ENCODE measurements around the gene NUP62.

DNA sequence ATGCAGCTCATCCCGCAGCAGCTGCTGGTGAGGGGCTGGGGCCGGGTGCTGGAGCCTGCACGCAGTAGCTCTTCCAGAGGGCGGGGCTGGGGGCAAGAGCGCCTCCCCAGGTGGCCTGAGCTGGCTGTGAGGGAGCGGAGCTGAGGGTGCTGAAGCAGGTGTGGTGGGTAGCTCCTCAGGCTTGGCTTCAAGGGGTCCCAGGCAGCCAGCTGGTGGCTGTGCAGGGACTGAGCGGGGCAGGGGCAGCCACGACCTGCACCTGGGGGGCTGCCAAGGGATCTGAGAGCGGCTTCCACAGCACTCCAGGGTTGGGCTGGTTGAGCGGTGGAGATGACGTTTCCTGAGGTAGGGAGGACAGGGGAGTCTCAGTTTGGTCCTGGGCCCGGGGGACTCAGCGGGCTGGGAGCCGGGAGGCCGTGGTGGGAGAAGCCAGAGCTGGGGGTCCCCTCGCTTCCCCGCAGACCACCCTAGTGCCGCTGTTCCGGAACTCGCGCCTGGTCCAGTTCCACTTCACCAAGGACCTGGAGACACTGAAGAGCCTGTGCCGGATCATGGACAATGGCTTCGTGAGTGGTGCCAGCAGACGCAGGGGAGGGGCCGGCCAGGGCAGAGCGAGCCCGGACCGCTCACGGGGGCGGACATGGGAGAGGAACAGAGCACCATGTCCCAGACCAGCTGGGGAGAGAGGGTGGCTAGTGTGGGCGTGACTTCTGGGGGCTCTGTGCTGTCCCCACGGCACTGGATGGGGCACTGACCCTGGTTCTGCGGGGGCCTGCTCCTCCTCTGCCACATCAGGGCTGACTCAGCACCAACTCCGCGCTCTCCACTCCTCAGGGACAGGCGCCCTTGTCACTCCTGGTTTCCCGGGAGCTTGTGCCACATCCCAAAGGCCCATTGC is 71.0 kb downstream of the NUP62 start:
- TF ChIP-seq ISL1 (CRISPR knock-in tag; IDR thresholded peaks at IDR 0.05) (no peak), OSR1 (CRISPR knock-in tag; IDR thresholded peaks at IDR 0.05) (no peak), GLIS3 (CRISPR knock-in tag; IDR thresholded peaks at IDR 0.05) (no peak), ZNF8 (CRISPR knock-in tag; IDR thresholded peaks at IDR 0.05) (no peak)
